Keratinocyte (primary cell): ENCODE results near the gene LAD1.

Experiments
- CTCF ChIP-seq, 3 experiments: IDR thresholded peaks in 1 of 3; conservative IDR thresholded peaks in 1 of 3; optimal IDR thresholded peaks in 1 of 3; 2 replicates in 2 of 3; 3 replicates in 1 of 3; pipeline versions ENCODE3 to v1.5.1; 2011; ENCODE audit warnings: low read length in 3 of 3, mild to moderate bottlenecking in 3 of 3, moderate library complexity in 2 of 3, control low read depth in 1 of 3, inconsistent platforms in 1 of 3; ENCODE audit not compliant: insufficient read depth in 2 of 3; ENCODE audit errors: extremely low read depth in 1 of 3
- EZH2 ChIP-seq: IDR thresholded peaks from one replicate; pipeline ENCODE4 v1.6.1; 2012; ENCODE audit warnings: inconsistent platforms, mild to moderate bottlenecking, low read length, moderate library complexity

DNA sequence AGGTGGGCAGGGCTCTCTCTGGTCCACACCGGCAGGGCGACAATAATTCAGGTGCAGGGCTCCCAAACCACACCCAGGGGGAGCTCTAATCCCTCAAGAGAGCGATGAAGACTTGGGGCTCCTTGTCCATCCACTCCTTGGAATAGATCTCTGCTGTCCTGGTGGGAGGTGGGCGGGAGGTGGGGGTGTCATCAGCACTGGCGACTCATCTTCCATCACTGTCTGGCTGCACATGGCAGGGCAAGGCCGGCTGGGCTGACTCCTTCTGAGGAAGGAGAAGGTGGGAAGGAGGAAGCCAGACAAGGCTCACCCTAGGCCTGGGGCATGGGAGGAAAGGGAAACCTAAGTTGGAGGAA, 50.9 kb downstream of the LAD1 start:
- TF ChIP-seq CTCF (optimal IDR thresholded peaks at IDR 0.05 in 1 of 3, IDR thresholded peaks at IDR 0.05 in 1 of 3, conservative IDR thresholded peaks at IDR 0.05 in 1 of 3; ENCODE audit: extremely low read depth in 1 of 3, insufficient read depth in 2 of 3, low read length in 3 of 3) (peak; percentile 85 to 90 (median 87)), EZH2 (no peak)
